PC-9 (cell line): ENCODE measurements around the gene NME9. TPM values are rescaled to one million over a fixed set of nuclear protein-coding genes. Genes with fewer than 3 reads are reported as not detected.

ENCODE experiments used
- BruUV-seq: library from RNA; stranded (reverse); fragments of 400-500 nt; replicated peaks from 2 replicates; lab custom pipeline; 2021; lab: Mats Ljungman, UMichigan
- CTCF ChIA-PET: fragments of 300-600 bp; sonication (Branson Sonifier 250); formaldehyde crosslinking; loops from one replicate; lab custom pipeline; 2022; ENCODE audit warnings: antibody characterized with exemption; lab: Charles Lee
- POLR2A ChIA-PET: fragments of 300-600 bp; sonication (Branson Sonifier 250); formaldehyde crosslinking; loops from one replicate; lab custom pipeline; 2022; ENCODE audit warnings: antibody characterized with exemption; ENCODE audit not compliant: unreplicated experiment; lab: Charles Lee
- DNase-seq, 2 experiments: peaks; one replicate each; pipeline versions ENCODE4 v3.0.0 to v3.0.0-alpha.2; 2015 to 2022; ENCODE audit warnings: mixed read lengths in 1 of 2
- H2AFZ ChIP-seq: fragments of 200-600 bp; sonication (generic); 2 replicates; pipeline ENCODE4 v1.8.1; 2017; ENCODE audit warnings: antibody characterized with exemption
- H3F3A ChIP-seq: fragments of 200-600 bp; sonication (generic); 2 replicates; pipeline ENCODE4 v1.8.1; 2017; ENCODE audit warnings: antibody characterized with exemption, mild to moderate bottlenecking, low read depth; ENCODE audit not compliant: insufficient read depth
- H3K27ac ChIP-seq: fragments of 200-600 bp; sonication (generic); 2 replicates; pipeline ENCODE4 v1.6.1; 2016; ENCODE audit warnings: mixed run types
- H3K27me3 ChIP-seq: fragments of 200-600 bp; sonication (generic); 2 replicates; pipeline ENCODE4 v1.6.1; 2016; ENCODE audit warnings: low read depth, mixed run types; ENCODE audit not compliant: insufficient read depth
- H3K36me3 ChIP-seq: fragments of 200-600 bp; sonication (generic); 2 replicates; pipeline ENCODE4 v1.6.1; 2016; ENCODE audit warnings: low read depth, mixed run types
- H3K4me1 ChIP-seq: fragments of 200-600 bp; sonication (generic); replicated peaks from 2 replicates; pipeline ENCODE4 v1.6.1; 2016; ENCODE audit warnings: mixed run types; ENCODE audit not compliant: insufficient read depth
- H3K4me2 ChIP-seq: fragments of 200-600 bp; sonication (generic); 2 replicates; pipeline ENCODE4 v1.6.1; 2017; ENCODE audit warnings: mixed run types
- H3K4me3 ChIP-seq: fragments of 200-600 bp; sonication (generic); 2 replicates; pipeline ENCODE4 v1.6.1; 2016; ENCODE audit warnings: mixed run types
- H3K79me2 ChIP-seq: fragments of 200-600 bp; sonication (generic); 2 replicates; pipeline ENCODE4 v1.6.1; 2017; ENCODE audit warnings: low read depth, mixed run types
- H3K9me2 ChIP-seq: fragments of 200-600 bp; sonication (generic); 2 replicates; pipeline ENCODE4 v1.8.1; 2017; ENCODE audit warnings: mild to moderate bottlenecking; ENCODE audit not compliant: insufficient read depth
- H3K9me3 ChIP-seq: fragments of 200-600 bp; sonication (generic); 2 replicates; pipeline ENCODE4 v1.8.1; 2016; ENCODE audit warnings: low read depth; ENCODE audit not compliant: insufficient read depth
- H4K20me1 ChIP-seq: fragments of 200-600 bp; sonication (generic); 2 replicates; pipeline ENCODE4 v1.8.1; 2017; ENCODE audit not compliant: insufficient read depth
- CTCF ChIP-seq: fragments of 200-600 bp; sonication (generic); conservative IDR thresholded peaks from 2 replicates; pipeline ENCODE4 v1.6.1; 2017; ENCODE audit warnings: mixed run types, antibody characterized with exemption, mild to moderate bottlenecking, moderate library complexity
- EZH2 ChIP-seq: fragments of 200-600 bp; sonication (generic); IDR thresholded peaks from 2 replicates; pipeline ENCODE4 v1.8.0; 2017; ENCODE audit warnings: antibody characterized with exemption, low read depth
- intact Hi-C: fragments of 100-400 bp; cut with micrococcal nuclease; formaldehyde crosslinking; loops from one replicate; pipeline ENCODE4 v1.10.0; 2022; ENCODE audit not compliant: unreplicated experiment
- total RNA-seq: library from RNA; stranded (reverse); gene quantifications from 2 replicates; pipeline ENCODE4 v1.2.3, GENCODE V29; 2021

The NME9 gene
- total RNA-seq, 1 experiment from 2014 or later = not detected

DNA sequence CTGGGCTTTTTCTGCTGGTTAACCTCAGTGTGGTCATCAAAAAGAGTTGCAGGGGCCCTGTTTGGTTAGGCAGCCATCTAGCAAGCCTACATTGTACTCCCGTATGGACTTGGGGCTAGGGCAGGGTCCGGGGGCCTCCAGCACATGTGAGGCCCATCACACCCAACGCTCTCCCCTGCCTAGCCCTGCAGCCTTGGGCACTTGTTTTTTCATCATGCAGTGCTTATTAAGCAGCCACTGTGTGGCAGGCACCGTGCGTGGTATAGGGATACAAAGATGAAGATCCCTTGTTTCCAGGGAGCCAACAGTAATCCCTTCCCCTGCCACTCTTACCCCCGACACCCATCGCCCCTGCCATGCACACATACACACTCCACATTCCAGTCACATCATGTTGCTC, 32.9 kb upstream of the NME9 start:
- POLR2A ChIA-PET = no interaction called here
- H3K4me2 ChIP-seq = no peak overlapping the region
- H3K4me1 ChIP-seq = no peaks in the 10 kb centered on the region
- H3K27me3 ChIP-seq = no peaks in the 10 kb centered on the region; the same call in 1 of the 2 replicates
- intact Hi-C loops = no loop called here
- CTCF ChIA-PET = no interaction called here
- no peak overlapping the region for H3K27ac ChIP-seq
- no TSS peak for BruUV-seq
- H4K20me1 ChIP-seq = no peaks in the 10 kb centered on the region
- H3K9me2 ChIP-seq = no peaks in the 10 kb centered on the region
- no peaks in the 10 kb centered on the region for H3K36me3 ChIP-seq
- no peak for DNase-seq
- H3K4me3 ChIP-seq = no peak overlapping the region
- no peaks in the 10 kb centered on the region for H3K9me3 ChIP-seq
- TF ChIP-seq EZH2 (no peak), CTCF (no peak)
- no peaks in the 10 kb centered on the region for H3F3A ChIP-seq
- no peaks in the 10 kb centered on the region for H3K79me2 ChIP-seq
- H2AFZ ChIP-seq = no peak overlapping the region

- H3K4me2 ChIP-seq = no peak overlapping the region
- no peaks in the 10 kb centered on the region; the same call in 1 of the 2 replicates for H3K27me3 ChIP-seq
- H3K27ac ChIP-seq = no peak overlapping the region
- POLR2A ChIA-PET = no interaction called here
- no peaks in the 10 kb centered on the region for H4K20me1 ChIP-seq
- H3K36me3 ChIP-seq = no peaks in the 10 kb centered on the region
- H3K4me1 ChIP-seq = no peaks in the 10 kb centered on the region
- no peaks in the 10 kb centered on the region for H3F3A ChIP-seq
- no peaks in the 10 kb centered on the region for H3K79me2 ChIP-seq
- H3K9me3 ChIP-seq = no peaks in the 10 kb centered on the region
- TF ChIP-seq CTCF (no peak), EZH2 (no peak)
- CTCF ChIA-PET = no interaction called here
- no peaks in the 10 kb centered on the region for H3K9me2 ChIP-seq
- no peak overlapping the region for H3K4me3 ChIP-seq
- DNase-seq = no peak
- intact Hi-C loops = no loop called here
- BruUV-seq = no TSS peak
- H2AFZ ChIP-seq = no peak overlapping the region
Observed at GRCh38 chr3:138361561-138361971, 31.9 kb upstream of the NME9 start.

DNA sequence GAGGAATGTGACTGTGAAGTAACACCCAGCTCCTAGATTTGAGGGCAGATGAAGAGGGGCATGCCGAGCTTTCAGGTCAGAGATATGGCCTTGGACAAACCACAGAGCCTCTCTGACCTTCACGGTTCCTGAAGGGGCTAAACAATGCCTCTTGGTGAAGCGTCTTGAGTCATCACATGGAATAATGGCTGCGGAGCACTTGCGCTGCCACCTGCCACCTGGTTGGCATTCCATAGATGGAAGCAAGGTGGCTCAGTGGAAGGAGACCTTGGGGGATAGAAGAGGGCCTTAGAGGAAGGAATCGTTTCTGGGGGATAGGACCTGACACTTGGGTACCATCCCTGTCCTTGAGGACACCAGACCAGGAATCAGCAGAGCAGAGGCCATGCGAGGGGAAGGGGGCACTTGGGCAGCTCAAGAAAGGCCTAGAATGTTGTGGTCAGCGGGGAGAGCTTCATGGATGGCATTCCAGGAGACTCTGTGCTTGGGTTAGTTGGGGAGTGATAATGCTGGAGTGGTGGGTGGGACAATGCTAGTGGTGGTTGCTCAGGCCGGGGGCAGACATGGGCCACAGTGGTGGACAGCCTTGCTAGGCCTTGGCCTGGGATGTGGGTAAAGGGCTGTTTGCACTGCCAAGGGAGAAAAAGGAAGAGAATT, 31.3 kb upstream of the NME9 start:
- Histone ChIP-seq H3K27ac (no peak overlapping the region), H3F3A (no peaks in the 10 kb centered on the region), H3K9me2 (no peaks in the 10 kb centered on the region), H3K79me2 (no peaks in the 10 kb centered on the region), H3K4me2 (no peak overlapping the region), H2AFZ (no peak overlapping the region), H3K9me3 (no peaks in the 10 kb centered on the region), H3K27me3 (no peaks in the 10 kb centered on the region; the same call in 1 of the 2 replicates), H3K4me1 (no peaks in the 10 kb centered on the region), H4K20me1 (no peaks in the 10 kb centered on the region), H3K36me3 (no peaks in the 10 kb centered on the region), H3K4me3 (no peak overlapping the region)
- DNase-seq = no peak
- BruUV-seq = no TSS peak
- POLR2A ChIA-PET = no interaction called here
- CTCF ChIA-PET = no interaction called here
- intact Hi-C loops = no loop called here
- TF ChIP-seq EZH2 (no peak), CTCF (no peak)
